ENCODE data around the gene ZNF117.
"Not testable (repeated sequence)": the region's sequence is repeated elsewhere in the genome, so short reads cannot be mapped to it uniquely, and the experiment has no call there.

Gene ZNF117

DNA sequence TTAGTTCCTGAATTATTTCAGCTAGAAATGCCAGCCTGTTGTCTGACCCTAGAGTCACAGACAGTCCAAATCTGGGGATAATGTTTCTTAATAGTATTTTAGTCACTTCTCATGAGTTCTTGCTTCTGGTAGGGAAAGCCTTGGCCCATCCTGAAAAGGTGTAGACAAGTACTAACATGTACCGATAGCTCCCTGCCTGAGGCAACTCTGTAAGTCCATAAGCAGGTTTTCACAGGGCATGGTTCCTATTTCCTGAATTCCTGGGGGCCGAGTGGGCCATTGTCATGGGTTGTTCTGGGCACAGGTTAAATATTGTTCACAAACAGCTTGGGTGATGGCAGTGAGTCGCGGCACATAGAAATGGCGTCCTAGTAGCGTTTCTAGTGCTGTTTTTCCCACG is 3.1 kb upstream of the ZNF117 start:
- DNase-seq: no peak

DNA sequence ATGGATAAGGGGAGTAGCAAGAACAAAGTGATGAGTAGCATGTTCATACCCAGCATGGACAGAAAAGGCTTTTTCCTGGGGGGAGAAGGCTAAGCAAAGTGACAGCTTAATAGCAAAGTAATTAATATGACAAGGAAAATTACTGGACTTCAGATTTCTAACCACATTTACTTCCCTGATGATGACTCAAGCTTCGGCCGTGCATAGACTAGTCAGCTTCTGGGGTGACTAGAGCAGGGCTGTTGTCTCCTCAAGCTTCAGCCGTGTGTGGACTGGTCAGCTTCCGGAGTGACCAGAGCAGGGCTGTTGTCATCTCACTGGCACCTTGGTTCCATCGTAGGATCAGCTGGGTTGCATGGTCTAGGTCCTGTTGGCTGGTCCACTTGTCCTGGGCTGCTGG is 2.1 kb upstream of the ZNF117 start:
- DNase-seq: no peak

DNA sequence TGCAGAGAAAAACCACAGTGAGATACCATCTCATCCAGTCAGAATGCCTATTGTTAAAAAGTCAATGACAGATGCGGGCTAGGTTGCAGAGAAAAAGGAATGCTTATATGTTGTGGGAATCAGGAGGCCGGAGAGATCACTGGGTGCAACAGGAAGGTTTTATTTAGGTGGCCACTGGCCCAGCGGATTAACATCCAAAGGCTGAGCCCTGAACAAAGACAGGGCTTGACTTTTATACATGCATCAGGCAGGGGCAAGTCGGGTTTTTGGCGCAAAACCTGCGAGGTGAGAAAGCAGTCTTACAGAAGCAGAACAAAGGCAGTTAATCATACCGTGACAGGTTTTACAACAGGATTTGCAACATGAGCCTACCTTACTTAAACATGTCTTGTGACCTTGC is 620 bp downstream of the ZNF117 start:
- no peak for DNase-seq

DNA sequence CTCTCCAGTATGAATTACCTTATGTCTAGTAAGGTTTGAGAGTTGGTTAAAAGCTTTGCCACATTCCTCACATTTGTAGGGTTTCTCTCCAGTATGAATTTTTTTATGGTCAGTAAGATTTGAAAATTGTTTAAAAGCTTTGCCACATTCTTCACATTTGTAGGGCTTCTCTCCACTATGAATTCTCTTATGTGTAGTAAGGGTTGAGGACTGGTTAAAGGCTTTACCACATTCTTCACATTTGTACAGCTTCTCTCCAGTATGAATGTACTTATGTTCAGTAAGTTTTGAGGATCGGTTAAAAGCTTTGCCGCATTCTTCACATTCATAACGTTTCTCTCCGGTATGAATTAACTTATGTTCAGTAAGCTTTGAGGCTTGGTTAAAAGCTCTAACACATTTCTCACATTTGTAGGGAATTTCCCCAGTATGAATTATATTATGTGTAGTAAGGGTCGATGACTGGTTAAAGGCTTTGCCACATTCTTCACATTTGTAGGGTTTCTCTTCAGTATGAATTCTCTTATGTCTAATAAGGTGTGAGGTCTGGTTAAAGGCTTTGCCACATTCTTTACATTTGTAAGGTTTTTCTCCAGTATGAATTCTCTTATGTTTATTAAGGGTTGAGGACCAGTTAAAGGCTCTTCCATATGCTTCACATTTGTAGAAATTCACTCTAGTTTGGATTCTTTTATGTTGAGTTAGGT is 12.2 kb downstream of the ZNF117 start:
- DNase-seq: no peak

DNA sequence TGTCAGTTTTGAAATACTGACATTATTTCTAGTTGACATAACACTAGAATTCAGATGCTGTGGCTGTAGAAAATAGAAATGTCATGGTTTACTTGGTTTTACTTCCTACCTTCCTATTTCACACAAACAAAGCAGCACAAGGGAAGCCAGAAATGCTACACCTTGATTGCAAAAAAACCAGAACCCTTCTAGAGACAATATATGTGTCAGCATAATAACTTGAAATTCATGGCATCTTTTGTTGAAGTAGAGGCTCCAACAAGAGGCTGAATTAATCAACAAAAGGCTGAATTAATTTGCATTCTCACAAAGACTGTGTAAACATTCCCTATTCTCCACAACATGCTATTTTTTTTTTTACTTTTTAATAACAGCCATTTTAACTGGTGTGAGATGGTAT is 25.2 kb downstream of the ZNF117 start:
- DNase-seq: no peak

DNA sequence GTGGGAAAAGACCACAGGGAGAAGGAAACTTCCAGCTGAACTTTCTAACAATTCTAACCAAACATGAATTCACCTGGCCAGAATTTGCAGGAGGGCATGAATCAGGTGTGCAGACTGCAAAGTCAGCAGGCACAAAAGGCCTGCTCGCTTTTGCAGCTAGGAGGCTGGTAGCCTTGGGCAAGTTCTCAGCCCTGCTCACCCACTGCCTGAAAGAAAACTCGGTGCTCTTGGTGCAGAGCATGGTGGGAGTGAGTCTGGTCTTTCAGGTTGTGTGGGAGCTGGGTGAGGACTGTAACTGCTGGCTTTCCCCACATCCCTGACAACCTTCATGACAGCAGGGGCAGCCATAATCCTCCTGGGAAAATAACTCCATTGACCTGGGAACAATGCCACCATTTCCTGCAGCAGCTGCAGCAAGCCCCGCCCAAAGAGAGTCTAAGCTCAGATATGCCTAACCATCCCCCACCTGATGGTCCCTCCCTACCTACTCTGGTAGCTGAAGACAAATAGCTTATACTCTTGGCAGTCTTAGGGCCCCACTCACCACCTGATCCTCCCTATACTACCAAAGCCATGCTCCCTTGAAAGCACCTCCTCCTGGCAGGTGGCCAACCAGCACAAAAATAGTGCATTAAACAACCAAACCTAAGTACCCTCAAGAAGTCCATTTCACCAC is 31.6 kb downstream of the ZNF117 start:
- no peak for DNase-seq

DNA sequence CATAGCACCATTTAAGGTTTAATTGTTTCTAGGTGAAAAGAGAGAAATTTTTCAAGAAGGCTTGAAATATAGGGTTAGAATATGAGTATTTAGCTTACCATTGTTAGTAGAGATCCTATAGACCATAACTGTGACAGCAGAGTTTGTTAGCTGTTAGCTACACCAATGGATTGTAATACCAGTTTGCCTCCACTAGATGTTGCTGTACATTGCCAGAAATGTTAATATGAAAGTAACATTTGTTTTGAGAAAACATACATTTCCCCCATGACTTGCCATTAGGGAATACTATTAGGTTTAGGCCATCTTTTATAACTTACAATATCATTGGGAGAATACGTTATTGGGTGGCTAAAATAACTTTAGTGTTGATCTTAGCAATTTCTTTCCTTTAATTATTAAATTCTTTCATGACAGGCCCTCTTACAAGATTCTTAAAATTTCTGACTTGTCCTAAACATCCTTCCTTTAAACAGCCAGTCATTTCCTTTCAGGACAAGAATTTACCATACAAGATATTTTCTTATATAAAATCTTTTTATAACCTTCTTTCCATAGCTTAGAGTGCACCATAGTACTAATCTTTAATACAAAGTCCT is 39.5 kb downstream of the ZNF117 start:
- no peak for DNase-seq

DNA sequence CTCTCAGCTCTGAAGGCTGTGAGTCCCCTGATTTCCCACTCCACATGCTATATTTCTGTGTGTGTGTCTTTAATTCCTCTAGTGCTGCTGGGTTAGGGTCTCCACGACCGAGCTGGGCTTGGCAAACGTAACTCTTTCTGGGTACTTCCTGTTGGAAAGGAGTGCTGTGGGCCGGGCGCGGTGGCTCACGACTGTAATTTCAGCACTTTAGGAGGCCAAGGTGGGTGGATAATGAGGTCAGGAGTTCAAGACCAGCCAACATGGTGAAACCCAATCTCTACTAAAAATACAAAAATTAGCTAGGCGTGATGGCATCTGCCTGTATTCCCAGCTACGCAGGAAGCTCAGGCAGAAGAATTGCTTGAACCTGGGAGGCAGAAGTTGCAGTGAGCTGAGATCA is 40.2 kb downstream of the ZNF117 start:
- not testable (repeated sequence) for DNase-seq

DNA sequence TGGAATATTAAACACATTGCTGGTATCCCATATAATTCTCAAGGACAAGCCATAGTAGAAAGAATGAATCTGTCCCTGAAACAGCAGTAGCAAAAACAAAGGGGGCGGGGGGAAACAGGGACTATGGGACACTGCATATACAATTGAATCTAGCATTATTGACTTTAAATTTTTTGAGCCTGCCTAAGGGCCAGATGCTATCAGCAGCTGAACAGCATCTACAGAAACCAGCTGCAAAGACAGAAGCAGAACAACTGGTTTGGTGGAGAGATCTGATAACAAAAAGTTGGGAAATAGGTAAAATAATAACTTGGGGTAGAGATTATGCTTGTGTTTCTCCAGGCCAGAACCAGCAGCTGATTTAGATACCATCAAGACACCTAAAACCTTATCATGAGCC is 42.1 kb downstream of the ZNF117 start:
- not testable (repeated sequence) for DNase-seq

DNA sequence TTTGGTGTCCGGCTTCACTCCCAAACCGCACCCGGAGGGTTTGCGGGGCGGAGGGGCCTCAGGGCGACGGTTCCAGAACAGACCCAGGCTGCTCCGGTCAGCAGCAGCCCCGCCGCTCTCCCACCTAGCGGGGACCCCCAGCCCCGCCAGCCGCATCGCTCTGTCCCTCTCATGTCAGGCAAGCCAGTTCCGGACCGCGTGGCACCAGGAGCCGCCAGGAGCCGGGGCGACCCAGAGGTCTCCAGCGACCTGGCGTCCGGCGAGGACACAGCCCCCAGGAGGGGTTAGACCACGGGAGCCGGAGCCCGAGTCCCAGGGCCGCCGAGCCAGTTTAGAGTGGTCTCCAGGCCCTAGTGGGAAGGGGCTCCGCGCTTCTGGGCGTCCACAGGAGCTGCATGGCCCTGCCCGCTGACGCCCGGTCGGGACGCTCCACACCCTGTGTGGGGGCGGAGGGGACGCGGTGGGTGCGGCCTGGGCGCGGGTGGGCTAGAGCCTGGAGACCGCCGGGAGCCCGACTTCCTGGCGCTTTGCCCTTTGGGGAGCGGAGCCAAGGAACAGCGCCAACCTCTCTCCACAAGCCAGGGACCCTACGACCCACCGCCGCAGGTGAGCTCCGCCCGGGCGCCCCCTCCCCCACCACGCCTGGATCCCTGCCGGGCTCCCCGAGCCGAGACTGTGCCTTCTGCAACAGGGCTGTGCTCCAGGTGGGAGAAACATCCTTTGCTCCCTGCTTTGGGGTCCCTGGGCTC is 43.4 kb downstream of the ZNF117 start:
- no peak for DNase-seq

DNA sequence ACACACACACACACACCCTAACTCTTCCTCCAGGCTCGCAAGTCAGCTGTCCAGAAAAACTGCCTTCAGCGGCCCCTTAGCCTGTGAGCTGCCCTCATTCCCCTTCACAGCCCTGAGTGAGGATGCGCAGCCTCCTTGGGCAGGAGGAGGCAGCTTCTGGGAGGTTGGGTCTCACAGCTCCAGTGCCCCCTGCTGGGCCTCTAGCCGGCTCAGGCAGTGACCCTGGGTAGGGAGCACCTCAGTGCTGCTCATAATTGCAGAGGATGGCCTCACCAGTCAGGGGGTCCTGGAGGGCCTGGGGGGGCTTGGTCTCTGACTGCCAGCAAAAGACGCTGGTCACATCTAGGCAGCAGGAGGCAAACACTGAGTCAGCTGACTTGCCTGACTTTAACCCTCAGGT is 44.1 kb downstream of the ZNF117 start:
- DNase-seq: no peak

DNA sequence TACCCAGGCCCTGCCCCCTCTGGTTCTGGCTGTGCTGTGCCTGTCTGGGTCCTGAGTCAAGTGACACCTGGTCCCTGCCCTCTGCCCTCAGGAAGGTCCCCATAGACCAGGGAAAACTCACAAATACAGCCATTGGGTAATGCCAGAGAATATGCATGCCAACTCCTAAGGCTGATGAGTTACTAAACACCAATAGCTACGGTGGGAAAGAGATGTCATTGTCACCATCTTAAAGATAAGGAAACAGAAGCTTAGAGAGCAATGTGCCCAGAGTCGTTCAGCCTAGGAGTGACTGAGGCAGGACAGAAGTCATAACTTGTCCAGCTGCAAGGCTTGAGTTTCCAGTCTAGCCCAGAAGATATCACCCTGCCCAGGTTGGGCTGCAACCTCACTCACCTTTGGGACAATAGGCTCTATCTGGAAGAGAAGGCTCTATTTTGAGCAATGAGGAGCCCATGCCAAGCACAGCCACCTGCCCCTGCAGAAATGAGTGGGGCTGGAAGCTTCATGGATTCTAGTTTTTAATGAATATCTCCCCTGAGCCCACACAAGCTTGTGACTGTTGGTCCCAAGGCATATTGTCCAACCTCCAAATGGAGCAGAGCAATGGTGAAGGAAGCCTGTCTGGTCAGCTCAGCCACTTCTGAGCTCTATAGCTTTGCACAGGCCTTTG is 45.2 kb downstream of the ZNF117 start:
- DNase-seq: no peak

DNA sequence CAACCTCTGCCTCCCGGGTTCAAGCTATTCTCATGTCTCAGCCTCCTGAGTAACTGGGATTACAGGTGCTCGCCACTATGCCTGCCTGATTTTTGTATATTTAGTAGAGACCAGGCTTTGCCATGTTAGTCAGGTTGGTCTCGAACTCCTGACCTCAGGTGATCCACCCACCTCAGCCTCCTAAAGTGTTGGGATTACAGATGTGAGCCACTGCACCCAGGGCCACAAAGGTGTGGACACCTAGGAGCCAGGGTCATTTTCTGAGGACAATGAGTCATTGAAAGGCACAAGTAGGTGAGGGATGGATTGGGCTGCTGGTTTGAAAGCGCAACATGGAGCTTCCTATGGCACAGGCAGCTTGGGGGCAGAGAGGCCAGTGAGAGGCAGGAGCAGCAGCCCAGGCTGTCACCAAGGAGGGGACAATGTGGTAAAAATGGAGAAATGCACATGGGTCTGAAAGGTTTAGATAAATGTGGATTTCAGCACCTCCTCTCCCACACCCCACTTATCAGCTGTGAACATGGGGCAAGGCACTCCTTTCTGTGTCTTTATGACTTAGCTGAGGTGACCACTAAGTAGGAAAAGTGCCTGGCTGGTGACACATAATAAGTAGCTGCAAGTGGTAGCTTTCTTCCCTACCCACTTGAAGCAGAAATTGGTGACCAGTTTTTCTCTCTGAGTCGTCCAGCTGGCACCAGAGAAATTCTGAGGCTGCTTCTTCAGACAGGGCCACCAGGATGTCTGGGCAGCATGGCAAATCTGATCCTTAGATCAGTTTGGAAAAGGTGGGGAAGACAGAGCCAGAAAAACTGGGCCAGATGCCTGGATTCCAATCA is 46.0 kb downstream of the ZNF117 start:
- DNase-seq: not testable (repeated sequence)

DNA sequence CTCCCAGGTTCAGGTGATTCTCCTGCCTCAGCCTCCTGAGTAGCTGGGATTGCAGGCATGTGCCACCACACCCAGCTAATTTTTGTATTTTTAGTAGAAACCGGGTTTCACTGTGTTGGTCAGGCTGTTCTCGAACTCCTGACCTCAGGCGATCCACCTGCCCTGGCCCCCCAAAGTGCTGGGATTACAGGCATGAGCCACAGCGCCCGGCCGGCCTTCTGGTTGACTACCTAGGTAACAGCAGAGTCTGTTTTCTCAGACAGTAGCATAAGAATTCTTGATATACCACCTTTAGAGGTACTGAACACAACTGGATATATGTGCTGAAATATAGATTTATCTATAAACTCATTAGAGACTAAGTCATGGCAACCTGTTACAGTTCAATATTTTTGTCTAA is 50.8 kb downstream of the ZNF117 start:
- not testable (repeated sequence) for DNase-seq

DNA sequence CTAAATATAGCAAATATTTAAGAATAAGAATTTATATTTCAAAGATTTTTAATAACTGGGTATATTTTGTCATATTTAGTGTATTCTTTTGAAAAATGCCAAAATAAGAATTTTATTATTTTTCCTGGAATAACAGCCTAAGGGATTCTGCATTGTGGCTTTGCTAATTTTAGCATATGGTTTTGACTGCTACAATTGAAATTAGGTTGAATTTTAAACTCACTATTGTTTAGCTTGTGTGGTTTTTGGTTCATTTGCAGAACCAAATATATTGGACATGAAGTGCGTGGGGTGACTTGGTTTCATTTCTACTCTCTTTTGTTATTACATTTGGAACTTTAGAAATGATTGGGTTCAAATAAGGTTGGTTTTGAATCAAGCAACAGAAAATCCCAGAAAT is 52.3 kb downstream of the ZNF117 start:
- DNase-seq: no peak

DNA sequence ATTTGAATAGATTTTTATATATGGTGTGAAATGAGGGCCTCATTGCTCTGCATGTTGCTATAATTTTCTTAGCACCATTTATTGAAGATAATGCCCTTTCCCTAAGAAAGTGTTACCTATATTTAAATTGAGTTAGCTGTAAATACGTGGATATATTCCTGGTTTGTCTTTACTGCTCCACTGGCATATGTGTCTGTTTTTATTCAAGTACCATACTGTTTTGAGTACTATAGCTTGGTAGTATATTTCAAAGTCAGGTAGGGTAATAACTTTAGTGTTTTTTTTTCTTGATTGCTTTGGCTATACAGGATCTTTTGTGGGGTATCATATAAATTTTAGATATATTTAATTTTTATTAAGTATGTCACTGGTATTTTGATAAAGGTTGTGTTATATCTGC is 56.4 kb downstream of the ZNF117 start:
- no peak for DNase-seq

DNA sequence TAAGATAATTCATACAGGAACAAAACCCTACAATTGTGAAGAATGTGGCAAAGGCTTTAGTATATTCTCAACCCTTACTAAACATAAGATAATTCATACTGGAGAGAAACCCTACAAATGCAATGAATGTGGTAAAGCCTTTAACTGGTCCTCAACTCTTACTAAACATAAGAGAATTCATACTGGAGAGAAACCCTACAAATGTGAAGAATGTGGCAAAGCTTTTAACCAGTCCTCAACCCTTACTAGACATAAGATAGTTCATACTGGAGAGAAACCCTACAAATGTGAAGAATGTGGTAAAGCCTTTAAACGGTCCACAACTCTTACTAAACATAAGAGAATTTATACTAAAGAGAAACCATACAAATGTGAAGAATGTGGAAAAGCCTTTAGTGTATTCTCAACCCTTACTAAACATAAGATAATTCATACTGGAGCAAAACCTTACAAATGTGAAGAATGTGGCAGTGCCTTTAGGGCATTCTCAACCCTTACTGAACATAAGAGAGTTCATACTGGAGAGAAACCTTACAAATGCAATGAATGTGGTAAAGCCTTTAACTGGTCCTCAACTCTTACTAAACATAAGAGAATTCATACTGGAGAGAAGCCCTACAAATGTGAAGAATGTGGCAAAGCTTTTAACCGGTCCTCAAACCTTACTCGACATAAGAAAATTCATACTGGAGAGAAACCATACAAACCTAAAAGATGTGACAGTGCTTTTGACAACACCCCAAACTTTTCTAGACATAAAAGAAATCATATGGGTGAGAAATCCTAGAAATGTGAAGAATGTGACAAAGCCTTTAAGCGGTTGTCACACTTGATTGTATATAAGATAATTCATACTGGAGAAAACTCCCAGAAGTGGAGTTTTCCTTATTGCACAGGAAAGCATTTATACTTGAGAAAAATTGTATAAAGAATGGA is 62.3 kb downstream of the ZNF117 start:
- not testable (repeated sequence) for DNase-seq

Measured in activated CD4-positive, alpha-beta T cell treated with anti-CD3 and anti-CD28 coated beads for 1 hour (primary cell).